ENCODE data around the gene CCSER2. TPM values are rescaled to one million over a fixed set of nuclear protein-coding genes. Genes with fewer than 3 reads are reported as not detected.

Gene CCSER2
- total RNA-seq, 4 donors from 2014 or later, result 50.1 to 71.0 (median 58.4) TPM

DNA sequence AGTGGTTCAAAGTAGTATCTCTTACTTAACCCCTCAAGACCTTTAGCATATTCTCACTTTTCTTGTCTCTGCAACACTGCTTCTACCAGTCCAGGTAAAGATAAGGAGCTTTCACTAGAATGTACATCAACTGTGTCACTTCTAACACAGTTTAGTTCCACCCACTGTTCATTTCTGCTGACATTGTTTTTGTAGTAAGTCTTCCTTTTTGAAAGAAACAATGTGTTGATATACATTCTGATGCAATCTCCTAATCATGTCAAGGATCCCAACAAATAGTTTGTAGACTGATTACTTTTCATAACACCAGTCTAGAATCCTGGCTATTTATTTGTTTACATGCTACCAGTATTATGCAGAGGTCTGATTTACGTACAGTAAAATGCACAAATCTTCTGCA, 47.5 kb downstream of the CCSER2 start:
- Histone ChIP-seq H3K36me3 (peaks cover 0 to 4% of the 10 kb centered on the region in 2 donors), H3K4me3 (replicated peaks in 1 of 3) (no peak overlapping the region), H3K27ac (no peak overlapping the region), H3K9me3 (no peaks in the 10 kb centered on the region), H3K27me3 (no peaks in the 10 kb centered on the region), H3K4me1 (no peaks in the 10 kb centered on the region)
- DNase-seq, result no peak
- no peak for TF ChIP-seq POLR2A (IDR thresholded peaks at IDR 0.05)
- TF ChIP-seq, protein P1, sequence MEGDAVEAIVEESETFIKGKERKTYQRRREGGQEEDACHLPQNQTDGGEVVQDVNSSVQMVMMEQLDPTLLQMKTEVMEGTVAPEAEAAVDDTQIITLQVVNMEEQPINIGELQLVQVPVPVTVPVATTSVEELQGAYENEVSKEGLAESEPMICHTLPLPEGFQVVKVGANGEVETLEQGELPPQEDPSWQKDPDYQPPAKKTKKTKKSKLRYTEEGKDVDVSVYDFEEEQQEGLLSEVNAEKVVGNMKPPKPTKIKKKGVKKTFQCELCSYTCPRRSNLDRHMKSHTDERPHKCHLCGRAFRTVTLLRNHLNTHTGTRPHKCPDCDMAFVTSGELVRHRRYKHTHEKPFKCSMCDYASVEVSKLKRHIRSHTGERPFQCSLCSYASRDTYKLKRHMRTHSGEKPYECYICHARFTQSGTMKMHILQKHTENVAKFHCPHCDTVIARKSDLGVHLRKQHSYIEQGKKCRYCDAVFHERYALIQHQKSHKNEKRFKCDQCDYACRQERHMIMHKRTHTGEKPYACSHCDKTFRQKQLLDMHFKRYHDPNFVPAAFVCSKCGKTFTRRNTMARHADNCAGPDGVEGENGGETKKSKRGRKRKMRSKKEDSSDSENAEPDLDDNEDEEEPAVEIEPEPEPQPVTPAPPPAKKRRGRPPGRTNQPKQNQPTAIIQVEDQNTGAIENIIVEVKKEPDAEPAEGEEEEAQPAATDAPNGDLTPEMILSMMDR (IDR thresholded peaks at IDR 0.05), result no peak
- intact Hi-C loops (cut with DNase I), result no loop called here
- 97% methylated on average over 1 of the region's 1 CpG for WGBS, 2 donors

- H3K27ac ChIP-seq, result no peak overlapping the region
- no peak for DNase-seq
- TF ChIP-seq, protein P1 (IDR thresholded peaks at IDR 0.05), result no peak
- TF ChIP-seq POLR2A (IDR thresholded peaks at IDR 0.05), result no peak
- H3K4me1 ChIP-seq, result no peaks in the 10 kb centered on the region
- H3K4me3 ChIP-seq (replicated peaks in 1 of 3), result no peak overlapping the region
- intact Hi-C loops (cut with DNase I), result no loop called here
- no peaks in the 10 kb centered on the region for H3K27me3 ChIP-seq
- H3K36me3 ChIP-seq, result no peaks in the 10 kb centered on the region
- H3K9me3 ChIP-seq, result no peaks in the 10 kb centered on the region
- WGBS, 2 donors, result 97 to 100% methylated on average over 1 of the region's 1 CpG
Measured at GRCh38 chr10:84388148-84388547, 59.8 kb downstream of the CCSER2 start.

DNA sequence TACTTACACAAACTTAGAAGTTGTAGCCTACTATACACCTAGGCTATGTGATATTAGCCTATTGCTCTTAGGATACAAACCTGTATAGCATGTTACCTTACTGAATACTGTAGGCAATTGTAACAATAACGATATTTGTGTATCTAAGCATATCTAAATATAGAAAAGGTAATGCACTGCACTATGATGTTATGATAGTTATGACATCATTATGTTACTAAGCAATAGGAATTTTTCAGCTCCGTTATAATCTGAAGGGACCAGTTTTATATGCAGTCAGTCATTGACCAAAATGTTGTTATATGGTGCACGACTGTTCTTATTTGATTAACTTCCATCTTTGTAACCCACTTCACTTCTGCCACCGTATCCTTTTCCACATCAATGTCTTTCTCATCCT, 62.0 kb downstream of the CCSER2 start:
- intact Hi-C loops (cut with DNase I), result no loop called here
- no peak overlapping the region for H3K27ac ChIP-seq
- no peaks in the 10 kb centered on the region for H3K27me3 ChIP-seq
- TF ChIP-seq, protein P1 (IDR thresholded peaks at IDR 0.05), result no peak
- TF ChIP-seq POLR2A (IDR thresholded peaks at IDR 0.05), result no peak
- H3K9me3 ChIP-seq, result no peaks in the 10 kb centered on the region
- no peak for DNase-seq
- no peaks in the 10 kb centered on the region for H3K36me3 ChIP-seq
- H3K4me3 ChIP-seq (replicated peaks in 1 of 3), result no peak overlapping the region
- H3K4me1 ChIP-seq, result no peaks in the 10 kb centered on the region
- 94 to 96% methylated on average over 4 of the region's 4 CpGs for WGBS, 2 donors

- 94% methylated on average over 4 of the region's 4 CpGs for WGBS, 2 donors
- no peak for DNase-seq
- no peak overlapping the region for H3K4me3 ChIP-seq (replicated peaks in 1 of 3)
- intact Hi-C loops (cut with DNase I), result no loop called here
- H3K4me1 ChIP-seq, result no peaks in the 10 kb centered on the region
- H3K27me3 ChIP-seq, result no peaks in the 10 kb centered on the region
- H3K36me3 ChIP-seq, result no peaks in the 10 kb centered on the region
- no peak overlapping the region for H3K27ac ChIP-seq
- TF ChIP-seq POLR2A (IDR thresholded peaks at IDR 0.05), result no peak
- no peaks in the 10 kb centered on the region for H3K9me3 ChIP-seq
Measured at GRCh38 chr10:84391326-84391725, 62.9 kb downstream of the CCSER2 start.

DNA sequence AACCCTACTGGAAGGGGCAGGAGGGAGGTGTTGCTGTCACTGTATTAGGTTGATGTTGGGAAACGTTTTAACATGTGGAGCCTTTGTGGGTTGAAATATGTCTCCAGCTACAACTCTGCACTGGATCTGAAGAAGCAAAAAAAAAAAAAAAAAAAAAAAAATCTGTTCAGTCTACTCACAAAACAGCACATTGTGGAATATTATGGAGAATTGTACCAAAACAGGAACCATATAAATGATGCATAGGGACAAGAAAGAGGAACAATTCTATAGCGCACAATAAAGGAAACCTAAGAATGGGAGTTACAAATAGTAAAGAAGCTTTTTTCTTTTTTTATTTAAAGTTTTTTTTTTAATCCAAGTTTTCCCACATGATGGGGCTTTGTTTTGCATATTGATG, 63.8 kb downstream of the CCSER2 start:
- 85 to 88% methylated on average over 2 of the region's 2 CpGs for WGBS, 2 donors
- Histone ChIP-seq H3K27me3 (no peaks in the 10 kb centered on the region), H3K4me1 (no peaks in the 10 kb centered on the region), H3K9me3 (no peaks in the 10 kb centered on the region), H3K4me3 (replicated peaks in 1 of 3) (no peak overlapping the region), H3K36me3 (no peaks in the 10 kb centered on the region), H3K27ac (no peak overlapping the region)
- no peak for DNase-seq
- TF ChIP-seq, protein P1 (IDR thresholded peaks at IDR 0.05), result no peak
- no peak for TF ChIP-seq POLR2A (IDR thresholded peaks at IDR 0.05)
- intact Hi-C loops (cut with DNase I), result no loop called here

GRCh38 chr10:84395581-84395980, 67.2 kb downstream of the CCSER2 start:
- intact Hi-C loops (cut with DNase I), result no loop called here
- Histone ChIP-seq H3K36me3 (no peaks in the 10 kb centered on the region), H3K9me3 (no peaks in the 10 kb centered on the region), H3K27ac (no peak overlapping the region), H3K4me3 (replicated peaks in 1 of 3) (no peak overlapping the region), H3K4me1 (peaks cover 0 to 4% of the 10 kb centered on the region in 2 donors), H3K27me3 (no peaks in the 10 kb centered on the region)
- DNase-seq, result no peak
- 100% methylated on average over 2 of the region's 2 CpGs for WGBS, 2 donors
- TF ChIP-seq, protein P1 (IDR thresholded peaks at IDR 0.05), result no peak
- no peak for TF ChIP-seq POLR2A (IDR thresholded peaks at IDR 0.05)

Measured in thyroid gland (tissue), 4 donors.